IMR-90 (cell line): Measurements from ENCODE around the gene NEGR1. TPM values are rescaled to one million over a fixed set of nuclear protein-coding genes. Genes with fewer than 3 reads are reported as not detected.

Experiments
- ATAC-seq: fragments of 200-7000 bp; cut with Tn5 transposase; 2 replicates; pipeline ENCODE4 v1.9.1; 2020; ENCODE audit warnings: low read depth, mild to moderate bottlenecking, moderate library complexity
- BruUV-seq: library from RNA; stranded (reverse); fragments of 400-500 nt; replicated peaks from 2 replicates; lab custom pipeline; 2021; lab: Mats Ljungman, UMichigan
- CTCF ChIA-PET: fragments of 300-600 bp; formaldehyde crosslinking; extraction: SDS; loops from one replicate; lab custom pipeline; 2021; ENCODE audit warnings: antibody characterized with exemption; lab: Yijun Ruan, JAX
- POLR2A ChIA-PET: fragments of 300-600 bp; sonication (Branson Sonifier 250); formaldehyde crosslinking; loops from one replicate; lab custom pipeline; 2022; ENCODE audit warnings: antibody characterized with exemption; ENCODE audit not compliant: unreplicated experiment; lab: Charles Lee
- DNase-seq: peaks from one replicate; pipeline ENCODE4 v3.0.0; 2013
- H2AFZ ChIP-seq: replicated peaks from 2 replicates; pipeline ENCODE3; 2013; ENCODE audit warnings: low read length, mild to moderate bottlenecking; ENCODE audit not compliant: poor library complexity
- H2AK5ac ChIP-seq: 2 replicates; pipeline ENCODE4 v1.6.1; 2013; ENCODE audit warnings: low read depth, low read length, inconsistent platforms
- H2AK9ac ChIP-seq: replicated peaks from 2 replicates; pipeline ENCODE3; 2013; ENCODE audit warnings: mild to moderate bottlenecking, low read depth, low read length, moderate library complexity; ENCODE audit not compliant: poor library complexity
- H2BK120ac ChIP-seq: 2 replicates; pipeline ENCODE4 v1.6.1; 2013; ENCODE audit warnings: low read depth, low read length, inconsistent platforms
- H2BK15ac ChIP-seq: 3 replicates; pipeline ENCODE4 v1.6.1; 2013; ENCODE audit warnings: low read depth, low read length, inconsistent platforms
- H2BK20ac ChIP-seq: 2 replicates; pipeline ENCODE4 v1.6.1; 2013; ENCODE audit warnings: low read depth, mild to moderate bottlenecking, inconsistent platforms, low read length, moderate library complexity
- H2BK5ac ChIP-seq: 2 replicates; pipeline ENCODE4 v1.6.1; 2013; ENCODE audit warnings: mild to moderate bottlenecking, low read depth, low read length, inconsistent platforms; ENCODE audit not compliant: poor library complexity, severe bottlenecking
- H3K14ac ChIP-seq: replicated peaks from 2 replicates; pipeline ENCODE4 v1.6.1; 2013; ENCODE audit warnings: low read depth, low read length, inconsistent platforms
- H3K18ac ChIP-seq: 2 replicates; pipeline ENCODE4 v1.6.1; 2013; ENCODE audit warnings: low read depth, low read length, control low read depth
- H3K23ac ChIP-seq: 2 replicates; pipeline ENCODE4 v1.6.1; 2013; ENCODE audit warnings: low read depth, low read length, inconsistent platforms
- H3K27ac ChIP-seq: 2 replicates; pipeline ENCODE4 v1.5.1; 2013; ENCODE audit warnings: mild to moderate bottlenecking, control low read depth, low read length; ENCODE audit not compliant: insufficient read depth
- H3K27me3 ChIP-seq: 2 replicates; pipeline ENCODE4 v1.6.1; 2013; ENCODE audit warnings: low read length; ENCODE audit not compliant: control insufficient read depth, insufficient read depth
- H3K36me3 ChIP-seq: 2 replicates; pipeline ENCODE4 v1.6.1; 2013; ENCODE audit warnings: low read length, mixed read lengths; ENCODE audit not compliant: control insufficient read depth, insufficient read depth
- H3K4ac ChIP-seq: 2 replicates; pipeline ENCODE4 v1.6.1; 2013; ENCODE audit warnings: low read depth, low read length, inconsistent platforms
- H3K4me1 ChIP-seq: 2 replicates; pipeline ENCODE4 v1.6.1; 2013; ENCODE audit warnings: low read length, mixed read lengths; ENCODE audit not compliant: control insufficient read depth, insufficient read depth
- H3K4me2 ChIP-seq: 2 replicates; pipeline ENCODE4 v1.6.1; 2013; ENCODE audit warnings: low read depth, mild to moderate bottlenecking, control low read depth, low read length, moderate library complexity
- H3K4me3 ChIP-seq: 2 replicates; pipeline ENCODE4 v1.5.1; 2013; ENCODE audit warnings: low read depth, mild to moderate bottlenecking, control low read depth, low read length, moderate library complexity; ENCODE audit not compliant: insufficient read depth
- H3K56ac ChIP-seq: 2 replicates; pipeline ENCODE4 v1.6.1; 2013; ENCODE audit warnings: low read length, inconsistent platforms; ENCODE audit not compliant: insufficient read depth; ENCODE audit errors: extremely low read depth
- H3K79me1 ChIP-seq, 2 experiments: 2 replicates each; pipeline ENCODE4 v1.6.1; 2013; ENCODE audit warnings: low read length in 2 of 2, inconsistent platforms in 1 of 2, low read depth in 1 of 2
- H3K9ac ChIP-seq: 2 replicates; pipeline ENCODE4 v1.6.1; 2013; ENCODE audit warnings: low read depth, low read length, control low read depth
- H3K9me1 ChIP-seq: 2 replicates; pipeline ENCODE4 v1.6.1; 2013; ENCODE audit warnings: low read length, inconsistent platforms; ENCODE audit not compliant: insufficient read depth
- H3K9me3 ChIP-seq: 2 replicates; pipeline ENCODE4 v1.6.1; 2013; ENCODE audit warnings: low read length; ENCODE audit not compliant: control insufficient read depth, insufficient read depth
- H4K20me1 ChIP-seq: 2 replicates; pipeline ENCODE4 v1.6.1; 2013; ENCODE audit warnings: low read length, inconsistent platforms; ENCODE audit not compliant: insufficient read depth
- H4K5ac ChIP-seq: 2 replicates; pipeline ENCODE4 v1.6.1; 2013; ENCODE audit warnings: mild to moderate bottlenecking, low read depth, low read length, control low read depth
- H4K8ac ChIP-seq, 2 experiments: 2 replicates each; pipeline ENCODE4 v1.6.1; 2013; ENCODE audit warnings: low read depth in 2 of 2, low read length in 2 of 2, control low read depth in 1 of 2, inconsistent platforms in 1 of 2
- H4K91ac ChIP-seq: 2 replicates; pipeline ENCODE4 v1.6.1; 2013; ENCODE audit warnings: low read depth, low read length, inconsistent platforms; ENCODE audit not compliant: insufficient read depth
- CEBPB ChIP-seq: IDR thresholded peaks from 2 replicates; pipeline ENCODE4 v1.6.1; 2012; ENCODE audit warnings: low read depth, low read length, improper control_type of control experiment
- ELK1 ChIP-seq: fragments of 150-350 bp; IDR thresholded peaks from 2 replicates; pipeline ENCODE4 v1.6.1; 2016; ENCODE audit warnings: low read depth, mild to moderate bottlenecking, low read length, moderate library complexity, borderline replicate concordance
- POLR2A ChIP-seq: IDR thresholded peaks from 2 replicates; pipeline ENCODE4 v1.6.1; 2012; ENCODE audit warnings: mild to moderate bottlenecking, low read depth, low read length
- dilution Hi-C: fragments of 300-500 bp; cut with HindIII; formaldehyde crosslinking; loops from one replicate; pipeline ENCODE4 v1.14.3; 2018; ENCODE audit warnings: low sequenced_read_pairs; ENCODE audit not compliant: unreplicated experiment
- in situ Hi-C: fragments of 300-500 bp; cut with MboI; formaldehyde crosslinking; loops from 3 replicates; pipeline ENCODE4 v1.14.3; 2019; ENCODE audit warnings: low sequenced_read_pairs, inconsistent platforms, mixed read lengths
- intact Hi-C: fragments of 100-400 bp; cut with micrococcal nuclease; formaldehyde crosslinking; loops from 2 replicates; pipeline ENCODE4 v1.10.0; 2022
- polyA plus RNA-seq, 3 experiments: library from polyadenylated mRNA; depleted of rRNA; stranded (reverse); fragments of >200 nt; gene quantifications; 2 replicates each; pipeline ENCODE4 v1.2.3, GENCODE V29; 2012; ENCODE audit warnings: low replicate concordance in 1 of 3
- total RNA-seq: library from RNA; depleted of rRNA; stranded (reverse); fragments of >200 nt; gene quantifications from 2 replicates; pipeline ENCODE4 v1.2.3, GENCODE V29; 2012

Gene NEGR1
- total and polyA plus RNA-seq, 2 of the 4 experiments (the other 2 are of a cell fraction), result 5.1 to 9.1 TPM

GRCh38 chr1:71666609-71667008 is 615.7 kb downstream of the NEGR1 start:
- dilution Hi-C loops (no loop called here), in situ Hi-C loops (no loop called here), intact Hi-C loops (no loop called here)
- H2BK15ac ChIP-seq, result no peak overlapping the region
- no peaks in the 10 kb centered on the region for H3K36me3 ChIP-seq
- no peak overlapping the region for H2AFZ ChIP-seq
- H4K91ac ChIP-seq, result no peak overlapping the region
- H3K4me1 ChIP-seq, result peaks cover 6% of the 10 kb centered on the region; the same call in 1 of the 2 replicates
- H3K9me1 ChIP-seq, result peaks cover 3% of the 10 kb centered on the region; the same call in 1 of the 2 replicates
- H2AK5ac ChIP-seq, result no peak overlapping the region
- H4K5ac ChIP-seq, result no peak overlapping the region
- no peak overlapping the region for H3K23ac ChIP-seq
- ATAC-seq, result peak; percentile 44; the same call in 1 of the 2 replicates
- H3K18ac ChIP-seq, result no peak overlapping the region
- H2BK120ac ChIP-seq, result no peak overlapping the region
- H3K27me3 ChIP-seq, result no peaks in the 10 kb centered on the region
- H3K56ac ChIP-seq, result no peak overlapping the region
- H3K27ac ChIP-seq, result no peak overlapping the region
- H3K4me3 ChIP-seq, result no peak overlapping the region
- H4K20me1 ChIP-seq, result no peaks in the 10 kb centered on the region
- H2BK20ac ChIP-seq, result peak overlapping the region; percentile 34; the same call in 1 of the 2 replicates
- no peak overlapping the region for H3K4me2 ChIP-seq
- H2AK9ac ChIP-seq, result no peak overlapping the region
- TF ChIP-seq POLR2A (no peak), CEBPB (peak; percentile 62), ELK1 (no peak)
- H4K8ac ChIP-seq, result no peak overlapping the region
- no peak overlapping the region for H3K14ac ChIP-seq
- ChIA-PET POLR2A (no interaction called here), CTCF (interaction anchor here (0.6 kb wide), 1 partner anchor 161 kb away, joined by 4 read pairs; no protein-coding TSS in a partner anchor)
- no peaks in the 10 kb centered on the region for H3K9me3 ChIP-seq
- H3K4ac ChIP-seq, result no peak overlapping the region
- no peaks in the 10 kb centered on the region for H3K79me1 ChIP-seq
- no peak overlapping the region for H3K9ac ChIP-seq
- H2BK5ac ChIP-seq, result peak overlapping the region; percentile 70
- DNase-seq, result peak; percentile 58
- no TSS peak for BruUV-seq
